Thyroid gland (tissue), 4 donors: ENCODE data around the gene YBX3. TPM values are rescaled to one million over a fixed set of nuclear protein-coding genes. Genes with fewer than 3 reads are reported as not detected.

Source experiments
- DNase-seq, 2 donors: peaks; one replicate each; pipeline ENCODE4 v3.0.0-alpha.2; 2019
- H3K27ac ChIP-seq, 3 donors: fragments of 200-600 bp; sonication (generic); 1 replicate in 2 of 3; 2 replicates in 1 of 3; pipeline ENCODE4 v1.5.1; 2016 to 2019; ENCODE audit warnings: mild to moderate bottlenecking in 1 of 3, moderate library complexity in 1 of 3
- H3K27me3 ChIP-seq: fragments of 200-600 bp; sonication (generic); one replicate; pipeline ENCODE4 v1.5.1; 2019
- H3K36me3 ChIP-seq, 2 donors: fragments of 200-600 bp; sonication (generic); one replicate each; pipeline ENCODE4 v1.5.1; 2016 to 2019
- H3K4me1 ChIP-seq, 2 donors: fragments of 200-600 bp; sonication (generic); one replicate each; pipeline ENCODE4 v1.5.1; 2017 to 2019
- H3K4me3 ChIP-seq, 3 donors: fragments of 200-600 bp; sonication (generic); replicated peaks in 1 of 3; 1 replicate in 2 of 3; 2 replicates in 1 of 3; pipeline ENCODE4 v1.5.1; 2016; ENCODE audit warnings: mild to moderate bottlenecking in 1 of 3
- H3K9me3 ChIP-seq: fragments of 200-600 bp; sonication (generic); one replicate; pipeline ENCODE4 v1.5.1; 2017
- POLR2A ChIP-seq, 2 donors: fragments of 450-650 bp; IDR thresholded peaks; one replicate each; pipeline ENCODE4 v1.6.1; 2017; ENCODE audit warnings: antibody characterized with exemption in 2 of 2, mild to moderate bottlenecking in 2 of 2, moderate library complexity in 1 of 2
- WGBS, 2 donors: methylation state at CpG; one replicate each; pipeline ENCODE4 v1.1.5; 2017; 5-methylcytosine and 5-hydroxymethylcytosine counted together
- intact Hi-C: fragments of 100-400 bp; cut with DNase I; formaldehyde crosslinking; loops from one replicate; pipeline ENCODE4 v1.15.1; 2023
- total RNA-seq, 4 donors: library from RNA; depleted of rRNA; stranded (reverse); fragments of >200 nt; gene quantifications; one replicate each; pipeline ENCODE4 v1.2.3, GENCODE V29; 2016
- TF ChIP-seq, protein P1 (sequence below), 6 experiments: fragments of 200-600 bp in 3 of 6; fragments of 450-650 bp in 3 of 6; sonication (generic) in 3 of 6; IDR thresholded peaks; one replicate each; pipeline ENCODE4 v1.5.1; 2016 to 2019; ENCODE audit warnings: antibody characterized with exemption in 6 of 6, mild to moderate bottlenecking in 2 of 6, inconsistent platforms in 1 of 6, moderate library complexity in 1 of 6

The YBX3 gene
- 100 to 1,000 TPM; 123 to 351 (median 233) TPM for total RNA-seq

- H3K27ac ChIP-seq = peak within 1 kb of the TSS; percentile 78 to 98 (median 96)
- intact Hi-C loops = no loop called here
- TF ChIP-seq, protein P1, sequence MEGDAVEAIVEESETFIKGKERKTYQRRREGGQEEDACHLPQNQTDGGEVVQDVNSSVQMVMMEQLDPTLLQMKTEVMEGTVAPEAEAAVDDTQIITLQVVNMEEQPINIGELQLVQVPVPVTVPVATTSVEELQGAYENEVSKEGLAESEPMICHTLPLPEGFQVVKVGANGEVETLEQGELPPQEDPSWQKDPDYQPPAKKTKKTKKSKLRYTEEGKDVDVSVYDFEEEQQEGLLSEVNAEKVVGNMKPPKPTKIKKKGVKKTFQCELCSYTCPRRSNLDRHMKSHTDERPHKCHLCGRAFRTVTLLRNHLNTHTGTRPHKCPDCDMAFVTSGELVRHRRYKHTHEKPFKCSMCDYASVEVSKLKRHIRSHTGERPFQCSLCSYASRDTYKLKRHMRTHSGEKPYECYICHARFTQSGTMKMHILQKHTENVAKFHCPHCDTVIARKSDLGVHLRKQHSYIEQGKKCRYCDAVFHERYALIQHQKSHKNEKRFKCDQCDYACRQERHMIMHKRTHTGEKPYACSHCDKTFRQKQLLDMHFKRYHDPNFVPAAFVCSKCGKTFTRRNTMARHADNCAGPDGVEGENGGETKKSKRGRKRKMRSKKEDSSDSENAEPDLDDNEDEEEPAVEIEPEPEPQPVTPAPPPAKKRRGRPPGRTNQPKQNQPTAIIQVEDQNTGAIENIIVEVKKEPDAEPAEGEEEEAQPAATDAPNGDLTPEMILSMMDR (IDR thresholded peaks at IDR 0.05) = no peak
- TF ChIP-seq POLR2A (IDR thresholded peaks at IDR 0.05) = peak in 1 of 2 donors; percentile 88
- no peaks in the 10 kb centered on the region for H3K27me3 ChIP-seq
- peak; percentile 90 to 91 for DNase-seq
- 0% methylated on average over 25 to 56 of the region's 95 CpGs for WGBS, 2 donors
- no peaks in the 10 kb centered on the region for H3K9me3 ChIP-seq
- H3K4me3 ChIP-seq = peak within 1 kb of the TSS; percentile 50 to 94 (median 89)
- H3K4me1 ChIP-seq = peaks cover 18 to 33% of the 10 kb centered on the region in 2 donors
- no peaks in the 10 kb centered on the region for H3K36me3 ChIP-seq
Observed at GRCh38 chr12:10722905-10723746, at the start of gene YBX3. YBX3 (minus strand) TSS chr12:10723323; CDS start chr12:10723111, 212 bp downstream.

DNA sequence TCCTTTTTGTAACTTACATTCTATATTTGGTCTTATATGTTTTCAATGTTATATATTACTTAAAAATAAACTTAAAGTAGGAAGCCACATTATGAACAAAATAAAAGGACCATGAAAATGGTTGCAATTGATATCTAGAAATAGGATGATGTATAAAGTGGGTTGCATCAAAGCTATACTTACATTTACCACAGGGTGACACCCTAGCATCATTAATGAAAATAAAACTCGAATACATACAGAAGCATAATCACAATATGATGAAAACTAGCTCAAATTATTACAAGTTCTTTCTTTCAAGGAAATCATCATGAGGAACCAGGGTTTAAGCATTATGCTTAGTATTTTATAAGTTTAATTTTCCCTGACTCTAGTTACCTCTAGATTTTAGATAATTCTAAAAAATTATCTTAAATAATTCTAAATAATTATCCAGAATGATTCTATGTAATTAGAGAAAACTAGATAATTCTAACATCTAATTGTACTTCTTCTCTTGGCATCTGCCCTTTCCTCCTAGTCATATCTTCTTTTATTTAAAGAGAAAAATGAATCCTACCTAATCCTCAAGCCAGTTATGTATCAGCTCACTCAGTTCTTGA, 48.1 kb upstream of the YBX3 start:
- TF ChIP-seq POLR2A (IDR thresholded peaks at IDR 0.05) = no peak
- TF ChIP-seq, protein P1 (IDR thresholded peaks at IDR 0.05) = peak in 3 of 6 experiments; percentile 50 to 77 (median 70)
- H3K9me3 ChIP-seq = no peaks in the 10 kb centered on the region
- H3K36me3 ChIP-seq = no peaks in the 10 kb centered on the region
- H3K27ac ChIP-seq = no peak overlapping the region
- no peaks in the 10 kb centered on the region for H3K27me3 ChIP-seq
- H3K4me3 ChIP-seq = no peak overlapping the region
- H3K4me1 ChIP-seq = no peaks in the 10 kb centered on the region
- DNase-seq = no peak
- WGBS, 2 donors = 0 to 9% methylated on average over 1 of the region's 1 CpG
- intact Hi-C loops = loop anchor here (5.0 kb wide), 2 partner anchors 426 to 716 kb away; no protein-coding TSS in a partner anchor

DNA sequence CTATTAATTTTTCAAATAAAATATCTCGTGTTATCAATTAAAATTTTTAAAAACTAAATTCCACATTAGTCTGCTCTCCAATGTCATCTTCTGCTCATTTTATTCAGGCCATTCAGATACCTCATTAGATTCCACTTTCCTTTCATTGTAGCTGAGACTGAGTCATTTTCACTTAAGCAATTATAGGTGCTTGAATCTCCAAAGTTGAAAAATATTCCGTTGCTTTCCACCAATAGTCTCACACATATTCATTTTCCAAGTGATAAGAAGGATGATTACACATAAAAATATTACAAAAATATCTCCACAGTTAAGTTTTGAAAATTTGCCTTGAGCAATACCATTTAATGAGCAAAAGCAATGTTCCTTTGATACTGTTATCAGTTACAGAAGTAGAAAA, 36.5 kb upstream of the YBX3 start:
- Histone ChIP-seq H3K27ac (no peak overlapping the region), H3K9me3 (no peaks in the 10 kb centered on the region), H3K36me3 (no peaks in the 10 kb centered on the region), H3K4me3 (no peak overlapping the region), H3K4me1 (no peaks in the 10 kb centered on the region), H3K27me3 (no peaks in the 10 kb centered on the region)
- TF ChIP-seq POLR2A (IDR thresholded peaks at IDR 0.05) = no peak
- TF ChIP-seq, protein P1 (IDR thresholded peaks at IDR 0.05) = no peak
- DNase-seq = no peak
- intact Hi-C loops = loop anchor here (10.0 kb wide), 1 partner anchor 145 kb away; the partner anchor contains the start of gene MAGOHB
- WGBS, 2 donors = 37 to 44% methylated on average over 2 of the region's 2 CpGs

DNA sequence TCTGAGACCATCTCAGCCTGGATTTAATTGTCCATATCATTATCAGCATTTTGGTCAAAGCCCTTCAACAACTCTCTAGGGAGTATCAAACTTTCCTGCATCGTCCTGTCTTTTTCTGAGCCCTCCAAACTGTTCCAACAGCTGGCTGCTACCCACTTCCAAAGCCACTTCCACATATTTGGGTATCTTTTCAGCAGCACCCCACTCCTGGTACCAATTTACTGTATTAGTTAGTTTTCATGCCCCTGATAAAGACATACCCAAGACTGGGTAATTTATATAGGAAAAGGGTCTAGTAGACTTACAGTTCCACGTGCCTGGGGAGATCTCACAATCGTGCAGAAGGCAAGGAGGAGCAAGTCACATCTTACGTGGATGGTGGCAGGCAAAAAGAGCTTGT, 33.1 kb upstream of the YBX3 start:
- H3K27me3 ChIP-seq = no peaks in the 10 kb centered on the region
- TF ChIP-seq, protein P1 (IDR thresholded peaks at IDR 0.05) = no peak
- TF ChIP-seq POLR2A (IDR thresholded peaks at IDR 0.05) = no peak
- intact Hi-C loops = loop anchor here (10.0 kb wide), 1 partner anchor 141 kb away; the partner anchor contains the start of gene MAGOHB
- no peak overlapping the region for H3K27ac ChIP-seq
- WGBS, 2 donors = 81% methylated on average over 4 of the region's 4 CpGs
- no peak overlapping the region for H3K4me3 ChIP-seq
- H3K36me3 ChIP-seq = no peaks in the 10 kb centered on the region
- no peaks in the 10 kb centered on the region for H3K4me1 ChIP-seq
- no peaks in the 10 kb centered on the region for H3K9me3 ChIP-seq
- DNase-seq = no peak
